ENCODE measurements around the gene GPR62. TPM values are rescaled to one million over a fixed set of nuclear protein-coding genes. Genes with fewer than 3 reads are reported as not detected.
"Not testable (repeated sequence)": the region's sequence is repeated elsewhere in the genome, so short reads cannot be mapped to it uniquely, and the experiment has no call there.

The GPR62 gene
- total RNA-seq, 1 donor from 2014 or later: not detected

- no peak for DNase-seq (ENCODE audit: low read depth in 2 of 2)
Observed at GRCh38 chr3:51970606-51971300, 15.6 kb downstream of the GPR62 start.

- DNase-seq (ENCODE audit: low read depth in 2 of 2): no peak
Observed at GRCh38 chr3:51971350-51971749, 16.2 kb downstream of the GPR62 start.

GRCh38 chr3:51974277-51974962 is 19.2 kb downstream of the GPR62 start:
- peak in 1 of 2 donors; percentile 23 for DNase-seq (ENCODE audit: low read depth in 2 of 2)

GRCh38 chr3:51974963-51975851 is 20.0 kb downstream of the GPR62 start, which contains the start of gene ABHD14A:
Gene ABHD14A (plus strand): TSS chr3:51975064. CDS start chr3:51975136, 72 bp downstream.
- DNase-seq (ENCODE audit: low read depth in 2 of 2): peak; percentile 66 to 67

GRCh38 chr3:51975852-51976549 is 20.8 kb downstream of the GPR62 start:
- peak; percentile 51 to 53 for DNase-seq (ENCODE audit: low read depth in 2 of 2)

GRCh38 chr3:51977446-51978142 is 22.4 kb downstream of the GPR62 start:
- no peak for DNase-seq (ENCODE audit: low read depth in 2 of 2)

GRCh38 chr3:51978143-51978502 is 22.9 kb downstream of the GPR62 start:
- DNase-seq (ENCODE audit: low read depth in 2 of 2): no peak

- no peak for DNase-seq (ENCODE audit: low read depth in 2 of 2)
Observed at GRCh38 chr3:51980253-51980652, 25.1 kb downstream of the GPR62 start.

GRCh38 chr3:51982352-51982837 is 27.2 kb downstream of the GPR62 start:
- DNase-seq (ENCODE audit: low read depth in 2 of 2): peak; percentile 41 to 67

GRCh38 chr3:51982838-51983577 is 27.8 kb downstream of the GPR62 start, which contains the start of gene ACY1:
Gene ACY1 (plus strand): TSS chr3:51983535. CDS start chr3:51984065, 530 bp downstream.
- peak; percentile 83 to 87 for DNase-seq (ENCODE audit: low read depth in 2 of 2)

GRCh38 chr3:51983578-51984268 is 28.5 kb downstream of the GPR62 start:
- DNase-seq (ENCODE audit: low read depth in 2 of 2): no peak

- DNase-seq (ENCODE audit: low read depth in 2 of 2): no peak
Observed at GRCh38 chr3:51984269-51984647, 29.1 kb downstream of the GPR62 start.

GRCh38 chr3:51985063-51985462 is 29.9 kb downstream of the GPR62 start:
- no peak for DNase-seq (ENCODE audit: low read depth in 2 of 2)

GRCh38 chr3:51986010-51986947 is 31.1 kb downstream of the GPR62 start:
- DNase-seq (ENCODE audit: low read depth in 2 of 2): no peak

- DNase-seq (ENCODE audit: low read depth in 2 of 2): no peak
Observed at GRCh38 chr3:51987568-51987967, 32.4 kb downstream of the GPR62 start.

GRCh38 chr3:51988286-51989146 is 33.3 kb downstream of the GPR62 start:
- DNase-seq (ENCODE audit: low read depth in 2 of 2): no peak

GRCh38 chr3:51990501-51990971 is 35.4 kb downstream of the GPR62 start:
- not testable (repeated sequence) for DNase-seq (ENCODE audit: low read depth in 2 of 2)
